Stimulated activated CD4-positive, alpha-beta T cell treated with anti-CD3 and anti-CD28 coated beads, TNF-alpha, amount 100 ng/mL, for 4 hours (primary cell): ENCODE data around the gene PLA2G1B.

Experiments used
- DNase-seq, 3 experiments: peaks; one replicate each; pipeline ENCODE4 v3.0.0-alpha.2; 2020; ENCODE audit warnings: low read depth in 3 of 3

Gene PLA2G1B

GRCh38 chr12:120324841-120325417 is 2.6 kb downstream of the PLA2G1B start:
- DNase-seq, result no peak

GRCh38 chr12:120323772-120324171 is 3.8 kb downstream of the PLA2G1B start:
- no peak for DNase-seq

DNA sequence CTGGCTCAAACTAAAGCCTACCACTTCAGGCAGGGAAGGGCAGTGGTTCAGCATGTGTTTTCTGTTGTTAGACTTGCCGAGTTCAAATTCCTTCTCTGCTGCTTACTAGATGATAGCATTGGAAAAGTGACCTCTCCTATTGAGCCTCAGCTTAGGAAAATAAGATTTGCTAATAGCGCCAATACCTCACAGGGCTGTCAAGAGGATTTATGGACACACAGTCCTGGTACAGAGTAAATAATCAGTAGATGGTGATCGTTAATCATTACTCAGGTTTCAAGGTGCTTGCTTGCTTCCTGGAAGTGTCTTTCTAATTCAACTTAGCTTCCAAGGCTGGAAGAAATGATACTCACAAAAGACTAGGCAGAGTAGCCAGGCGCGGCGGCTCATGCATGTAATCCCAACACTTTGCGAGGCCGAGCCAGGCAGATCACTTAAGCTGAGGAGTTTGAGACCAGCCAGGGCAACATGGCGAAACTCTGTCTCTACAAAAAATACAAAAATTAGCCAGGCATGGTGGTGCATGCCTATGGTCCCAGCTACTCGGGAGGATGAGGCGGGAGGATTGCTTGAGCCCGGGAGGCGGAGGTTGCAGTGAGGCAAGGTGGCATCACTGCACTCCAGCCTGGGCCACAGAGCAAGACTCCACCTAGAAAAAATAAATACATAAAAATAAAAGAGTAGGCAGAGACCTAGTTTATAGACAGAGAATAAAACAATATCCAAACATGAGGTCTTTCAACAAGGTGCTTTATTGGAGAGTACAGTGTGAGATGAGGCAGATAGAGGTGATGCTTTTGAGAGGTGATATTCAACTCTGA is 6.0 kb downstream of the PLA2G1B start:
- DNase-seq, result no peak

GRCh38 chr12:120317224-120318105 is 10.1 kb downstream of the PLA2G1B start:
- DNase-seq, result peak; percentile 100

GRCh38 chr12:120316798-120317223 is 10.8 kb downstream of the PLA2G1B start:
- DNase-seq, result no peak

- DNase-seq, result no peak
These were observed 13.4 kb downstream of the PLA2G1B start for GRCh38 chr12:120314220-120314619.

GRCh38 chr12:120301962-120302815 is 25.4 kb downstream of the PLA2G1B start, which contains the start of gene SIRT4:
SIRT4 (plus strand) TSS chr12:120302321; CDS start chr12:120303562, 1,241 bp downstream.
- peak; percentile 67 to 83 (median 75) for DNase-seq

DNA sequence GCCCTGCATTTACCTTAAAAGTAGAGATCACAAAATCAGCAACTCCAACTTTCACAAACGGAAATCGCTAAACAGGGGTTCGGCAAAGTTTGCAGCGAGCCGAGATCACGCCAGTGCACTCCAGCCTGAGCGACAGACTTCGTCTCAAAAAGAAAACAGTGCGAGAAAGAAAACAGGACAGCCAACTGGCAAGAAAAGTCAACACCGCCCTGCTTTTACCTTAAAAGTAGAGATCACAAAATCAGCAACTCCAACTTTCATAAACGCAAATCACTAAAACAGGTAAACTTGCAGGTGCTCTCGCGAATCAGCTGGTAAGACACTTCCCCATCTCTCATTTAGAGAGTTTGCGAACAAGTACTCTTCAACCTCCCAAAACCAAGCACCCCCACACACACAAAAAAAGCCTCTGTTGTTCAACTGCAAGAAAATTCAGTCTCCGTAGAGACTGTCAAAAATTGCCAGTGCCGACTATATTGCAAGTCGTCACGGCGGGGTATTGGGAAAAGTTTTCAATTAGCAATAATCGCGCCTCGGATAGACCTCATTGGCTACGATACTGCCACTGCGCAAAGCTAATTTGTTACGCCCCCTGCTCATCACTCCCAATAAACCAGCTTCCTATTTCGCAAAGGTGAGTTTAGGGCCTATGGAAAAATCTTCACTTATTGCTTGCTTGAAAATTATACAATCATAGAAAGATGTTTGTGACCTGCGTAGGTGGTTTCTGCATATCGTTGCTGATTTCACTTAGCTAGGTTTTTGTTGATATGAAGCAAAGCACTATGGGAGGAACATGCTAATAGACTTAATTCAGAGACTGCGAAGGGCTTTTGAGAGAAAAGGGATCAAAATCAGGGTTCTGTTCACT is 34.7 kb downstream of the PLA2G1B start, which contains the start of gene RNU4-1:
Gene RNU4-1 (minus strand): TSS at position 577 of the 871 bp plus-strand sequence.
- peak; percentile 44 to 64 (median 52) for DNase-seq

DNA sequence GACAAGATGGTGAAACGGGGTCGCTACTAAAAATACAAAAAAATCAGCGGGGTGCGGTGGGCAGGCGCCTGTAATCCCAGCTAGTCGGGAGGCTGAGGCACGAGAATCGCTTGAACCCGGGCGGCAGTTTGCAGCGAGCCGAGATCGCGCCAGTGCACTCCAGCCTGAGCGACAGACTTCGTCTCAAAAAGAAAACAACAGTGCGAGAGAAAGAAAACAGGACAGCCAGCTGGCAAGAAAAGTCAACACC is 35.2 kb downstream of the PLA2G1B start:
- DNase-seq, result no peak

DNA sequence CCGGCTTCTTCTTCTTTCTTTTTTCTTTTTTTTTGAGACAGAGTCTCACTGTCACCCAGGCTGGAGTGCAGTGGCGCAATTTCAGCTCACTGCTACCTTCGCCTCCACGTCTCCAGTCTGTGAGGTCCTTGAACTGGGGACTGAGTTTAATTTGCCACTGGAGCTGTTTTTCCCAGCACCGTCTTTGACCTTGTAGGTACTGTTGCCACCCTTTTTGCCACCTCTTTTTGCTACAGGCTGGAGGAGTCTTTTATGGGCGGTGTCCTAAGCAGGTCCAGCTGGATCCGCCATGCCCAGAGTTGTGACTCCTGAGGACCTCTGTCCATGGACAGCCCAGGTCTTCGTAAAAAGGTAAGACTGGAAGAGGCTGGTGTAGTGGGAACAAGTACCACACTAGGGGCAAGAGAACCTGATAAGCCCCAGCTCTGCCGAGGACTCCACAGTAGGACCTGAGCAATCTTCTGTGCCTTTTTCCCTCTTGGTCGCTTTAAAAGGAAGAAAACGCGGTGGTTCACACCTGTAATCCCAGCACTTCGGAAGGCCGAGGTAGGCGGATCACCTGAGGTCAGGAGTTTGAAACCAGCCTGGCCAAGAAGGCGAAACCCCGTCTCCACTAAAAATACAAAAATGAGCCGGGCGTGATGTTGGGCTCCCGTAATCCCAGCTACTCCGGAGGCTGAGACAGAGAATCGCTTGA is 36.8 kb downstream of the PLA2G1B start:
- DNase-seq, result peak in 1 of 3 experiments; percentile 4

- no peak for DNase-seq
These were observed 40.1 kb downstream of the PLA2G1B start for GRCh38 chr12:120287491-120287890.

GRCh38 chr12:120286768-120287490 is 40.6 kb downstream of the PLA2G1B start:
- no peak for DNase-seq

GRCh38 chr12:120284381-120284780 is 43.2 kb downstream of the PLA2G1B start:
- no peak for DNase-seq

GRCh38 chr12:120283318-120283717 is 44.3 kb downstream of the PLA2G1B start:
- no peak for DNase-seq

DNA sequence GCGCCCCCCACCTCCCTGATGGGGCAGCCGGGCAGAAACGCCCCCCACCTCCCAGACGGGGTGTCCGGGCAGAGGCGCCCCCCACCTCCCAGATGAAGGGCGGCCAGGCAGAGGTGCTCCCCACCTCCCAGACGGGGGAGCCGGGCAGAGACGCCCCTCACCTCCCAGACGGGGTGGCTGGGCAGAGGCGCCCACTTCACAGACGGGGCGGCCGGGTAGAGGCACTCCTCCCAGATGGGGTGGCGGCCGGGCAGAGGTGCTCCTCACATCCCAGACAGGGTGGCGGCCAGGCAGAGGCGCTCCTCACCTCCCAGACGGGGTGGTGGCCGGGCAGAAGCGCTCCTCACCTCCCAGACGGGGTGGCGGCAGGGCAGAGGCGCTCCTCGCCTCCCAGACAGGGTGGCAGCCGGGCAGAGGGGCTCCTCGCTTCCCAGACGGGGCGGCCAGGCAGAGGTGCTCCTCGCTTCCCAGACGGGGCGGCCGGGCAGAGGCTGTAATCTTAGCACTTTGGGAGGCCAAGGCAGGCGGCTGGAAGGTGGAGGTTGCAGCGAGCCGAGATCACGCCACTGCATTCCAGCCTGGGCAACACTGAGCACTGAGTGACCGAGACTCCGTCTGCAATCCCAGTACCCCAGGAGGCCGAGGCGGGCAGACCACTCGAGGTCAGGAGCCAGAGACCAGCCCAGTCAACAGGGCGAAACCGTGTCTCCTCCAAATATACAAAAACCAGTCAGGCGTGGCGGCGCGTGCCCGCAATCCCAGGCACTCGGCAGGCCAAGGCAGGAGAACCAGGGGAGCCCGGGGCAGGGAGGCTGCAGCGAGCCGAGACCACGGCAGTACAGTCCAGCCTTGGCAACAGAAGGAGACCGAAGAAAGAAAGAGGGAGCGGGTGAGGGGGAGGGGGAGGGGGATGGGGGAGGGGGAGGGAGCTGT is 49.2 kb downstream of the PLA2G1B start:
- no peak for DNase-seq

DNA sequence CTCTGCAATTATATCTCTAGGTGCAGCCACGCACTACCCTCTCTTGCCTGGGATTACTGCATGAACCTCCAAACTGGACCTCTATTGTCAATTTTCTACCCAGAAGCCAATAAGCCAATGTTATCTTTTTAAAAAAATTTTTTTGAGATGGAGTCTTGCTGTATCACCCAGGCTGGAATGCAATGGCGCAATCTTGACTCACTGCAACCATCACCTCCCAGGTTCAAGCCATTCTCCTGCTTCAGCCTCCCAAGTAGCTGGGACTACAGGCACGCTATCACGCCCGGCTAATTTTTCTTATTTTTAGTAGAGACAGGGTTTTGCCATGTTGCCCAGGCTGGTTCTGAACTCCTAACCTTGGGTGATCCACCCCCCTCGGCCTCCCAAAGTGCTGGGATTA is 50.8 kb downstream of the PLA2G1B start:
- no peak for DNase-seq
